Keratinocyte (primary cell): Measurements from ENCODE around the gene MCEMP1.

Experiments used
- CTCF ChIP-seq, 3 experiments: IDR thresholded peaks in 1 of 3; conservative IDR thresholded peaks in 1 of 3; optimal IDR thresholded peaks in 1 of 3; 2 replicates in 2 of 3; 3 replicates in 1 of 3; pipeline versions ENCODE3 to v1.5.1; 2011; ENCODE audit warnings: low read length in 3 of 3, mild to moderate bottlenecking in 3 of 3, moderate library complexity in 2 of 3, control low read depth in 1 of 3, inconsistent platforms in 1 of 3; ENCODE audit not compliant: insufficient read depth in 2 of 3; ENCODE audit errors: extremely low read depth in 1 of 3
- EZH2 ChIP-seq: IDR thresholded peaks from one replicate; pipeline ENCODE4 v1.6.1; 2012; ENCODE audit warnings: inconsistent platforms, mild to moderate bottlenecking, low read length, moderate library complexity

GRCh38 chr19:7716762-7717161 lies 39.9 kb downstream of the MCEMP1 start:
- TF ChIP-seq CTCF (optimal IDR thresholded peaks at IDR 0.05 in 1 of 3, IDR thresholded peaks at IDR 0.05 in 1 of 3, conservative IDR thresholded peaks at IDR 0.05 in 1 of 3; ENCODE audit: extremely low read depth in 1 of 3, insufficient read depth in 2 of 3, low read length in 3 of 3) (no peak), EZH2 (no peak)
